ENCODE measurements around the gene LACTBL1.

Gene LACTBL1

GRCh38 chr1:22958556-22958955 lies 14.1 kb downstream of the LACTBL1 start:
- H3K27ac ChIP-seq, result no peak overlapping the region
- no peak for TF ChIP-seq CTCF (IDR thresholded peaks at IDR 0.05)
- TF ChIP-seq ZFX (IDR thresholded peaks at IDR 0.05; ENCODE audit: borderline replicate concordance), result no peak

- H3K27ac ChIP-seq, result no peak overlapping the region
- TF ChIP-seq CTCF (IDR thresholded peaks at IDR 0.05), result no peak
- no peak for TF ChIP-seq ZFX (IDR thresholded peaks at IDR 0.05; ENCODE audit: borderline replicate concordance)
Measured at GRCh38 chr1:22957066-22957465, 15.6 kb downstream of the LACTBL1 start.

GRCh38 chr1:22955146-22955545 lies 17.5 kb downstream of the LACTBL1 start:
- H3K27ac ChIP-seq, result no peak overlapping the region
- TF ChIP-seq CTCF (IDR thresholded peaks at IDR 0.05) (no peak), ZFX (IDR thresholded peaks at IDR 0.05; ENCODE audit: borderline replicate concordance) (no peak)

GRCh38 chr1:22953740-22954141 lies 18.9 kb downstream of the LACTBL1 start:
- TF ChIP-seq CTCF (IDR thresholded peaks at IDR 0.05), result no peak
- no peak for TF ChIP-seq ZFX (IDR thresholded peaks at IDR 0.05; ENCODE audit: borderline replicate concordance)
- H3K27ac ChIP-seq, result no peak overlapping the region

GRCh38 chr1:22953057-22953739 lies 19.5 kb downstream of the LACTBL1 start:
- TF ChIP-seq ZFX (IDR thresholded peaks at IDR 0.05; ENCODE audit: borderline replicate concordance), result no peak
- no peak for TF ChIP-seq CTCF (IDR thresholded peaks at IDR 0.05)

GRCh38 chr1:22952694-22953056 lies 20.0 kb downstream of the LACTBL1 start:
- H3K27ac ChIP-seq, result no peak overlapping the region
- TF ChIP-seq CTCF (IDR thresholded peaks at IDR 0.05) (no peak), ZFX (IDR thresholded peaks at IDR 0.05; ENCODE audit: borderline replicate concordance) (no peak)

More at GRCh38 chr1:22953057-22953739, 19.5 kb downstream of the LACTBL1 start:
- H3K27ac ChIP-seq, result no peak overlapping the region

- no peak overlapping the region for H3K27ac ChIP-seq
- TF ChIP-seq CTCF (IDR thresholded peaks at IDR 0.05) (no peak), ZFX (IDR thresholded peaks at IDR 0.05; ENCODE audit: borderline replicate concordance) (no peak)
Measured at GRCh38 chr1:22951796-22952195, 20.9 kb downstream of the LACTBL1 start.

All from 22Rv1 (cell line).